H9 (cell line): ENCODE results near the gene ABHD16A. TPM values are rescaled to one million over a fixed set of nuclear protein-coding genes. Genes with fewer than 3 reads are reported as not detected.

Experiments used
- DNase-seq: peaks from one replicate; pipeline ENCODE4 v3.0.0-alpha.2; 2017
- H2AFZ ChIP-seq: one replicate; pipeline ENCODE4 v1.6.1; 2013; ENCODE audit warnings: mild to moderate bottlenecking, low read length, control low read depth, moderate library complexity
- H2AK5ac ChIP-seq: 2 replicates; pipeline ENCODE4 v1.6.1; 2013; ENCODE audit warnings: low read length, control low read depth, mixed read lengths; ENCODE audit not compliant: insufficient read length
- H2BK120ac ChIP-seq: one replicate; pipeline ENCODE4 v1.6.1; 2013; ENCODE audit warnings: low read depth, mild to moderate bottlenecking, low read length, control low read depth, inconsistent platforms; ENCODE audit not compliant: poor library complexity, severe bottlenecking
- H2BK12ac ChIP-seq: 2 replicates; pipeline ENCODE4 v1.6.1; 2013; ENCODE audit warnings: low read length, control low read depth, mixed read lengths, low read depth; ENCODE audit not compliant: insufficient read length
- H2BK15ac ChIP-seq: 2 replicates; pipeline ENCODE4 v1.6.1; 2013; ENCODE audit warnings: low read depth, low read length, control low read depth
- H2BK20ac ChIP-seq: one replicate; pipeline ENCODE4 v1.6.1; 2013; ENCODE audit warnings: low read depth, mild to moderate bottlenecking, low read length, control low read depth, inconsistent platforms; ENCODE audit not compliant: poor library complexity, severe bottlenecking
- H2BK5ac ChIP-seq: 2 replicates; pipeline ENCODE4 v1.6.1; 2013; ENCODE audit warnings: low read length, control low read depth, mixed read lengths; ENCODE audit not compliant: insufficient read length
- H3K14ac ChIP-seq: 2 replicates; pipeline ENCODE4 v1.6.1; 2013; ENCODE audit warnings: low read length, control low read depth; ENCODE audit not compliant: insufficient read depth
- H3K18ac ChIP-seq: 2 replicates; pipeline ENCODE4 v1.6.1; 2013; ENCODE audit warnings: low read depth, mild to moderate bottlenecking, mixed read lengths, low read length, control low read depth; ENCODE audit not compliant: insufficient read length
- H3K23ac ChIP-seq: 2 replicates; pipeline ENCODE4 v1.6.1; 2013; ENCODE audit warnings: low read length, control low read depth, mixed read lengths, low read depth; ENCODE audit not compliant: insufficient read length
- H3K23me2 ChIP-seq: 2 replicates; pipeline ENCODE4 v1.6.1; 2013; ENCODE audit warnings: low read depth, mild to moderate bottlenecking, mixed read lengths, low read length, control low read depth; ENCODE audit not compliant: insufficient read length, poor library complexity, severe bottlenecking
- H3K27ac ChIP-seq: 2 replicates; pipeline ENCODE4 v1.5.1; 2013; ENCODE audit warnings: low read length, control low read depth, mixed read lengths, low read depth; ENCODE audit not compliant: insufficient read length
- H3K27me3 ChIP-seq: 2 replicates; pipeline ENCODE4 v1.6.1; 2013; ENCODE audit warnings: low read length, control low read depth, inconsistent platforms; ENCODE audit not compliant: insufficient read depth
- H3K4ac ChIP-seq: 2 replicates; pipeline ENCODE4 v1.6.1; 2013; ENCODE audit warnings: low read depth, mild to moderate bottlenecking, control low read depth, inconsistent platforms, low read length, moderate library complexity
- H3K4me1 ChIP-seq: 2 replicates; pipeline ENCODE4 v1.6.1; 2013; ENCODE audit warnings: low read length, control low read depth, inconsistent platforms; ENCODE audit not compliant: insufficient read depth
- H3K4me2 ChIP-seq: 2 replicates; pipeline ENCODE4 v1.6.1; 2013; ENCODE audit warnings: low read length, control low read depth, mixed read lengths; ENCODE audit not compliant: insufficient read length, insufficient read depth
- H3K56ac ChIP-seq: 2 replicates; pipeline ENCODE4 v1.6.1; 2013; ENCODE audit warnings: low read depth, mild to moderate bottlenecking, mixed read lengths, low read length, control low read depth; ENCODE audit not compliant: insufficient read length
- H3K79me1 ChIP-seq: 2 replicates; pipeline ENCODE4 v1.6.1; 2013; ENCODE audit warnings: low read depth, mild to moderate bottlenecking, moderate library complexity, low read length, control low read depth, inconsistent platforms; ENCODE audit not compliant: insufficient read depth, poor library complexity, severe bottlenecking
- H3K79me2 ChIP-seq: 2 replicates; pipeline ENCODE4 v1.6.1; 2013; ENCODE audit warnings: low read length, control low read depth, inconsistent platforms; ENCODE audit not compliant: insufficient read depth
- H3K9ac ChIP-seq: 2 replicates; pipeline ENCODE4 v1.6.1; 2013; ENCODE audit warnings: low read length, control low read depth, mixed read lengths; ENCODE audit not compliant: insufficient read length; ENCODE audit errors: extremely low read depth
- H3K9me3 ChIP-seq: one replicate; pipeline ENCODE4 v1.6.1; 2013; ENCODE audit warnings: low read depth, low read length, inconsistent platforms; ENCODE audit not compliant: control insufficient read depth
- H3T11ph ChIP-seq: one replicate; pipeline ENCODE4 v1.6.1; 2013; ENCODE audit warnings: mild to moderate bottlenecking, low read length, control low read depth, inconsistent platforms
- H4K20me1 ChIP-seq: one replicate; pipeline ENCODE4 v1.6.1; 2013; ENCODE audit not compliant: control insufficient read depth, insufficient read length, insufficient read depth
- H4K5ac ChIP-seq: 2 replicates; pipeline ENCODE4 v1.6.1; 2013; ENCODE audit warnings: low read depth, mild to moderate bottlenecking, mixed read lengths, low read length, control low read depth; ENCODE audit not compliant: insufficient read length
- H4K8ac ChIP-seq: replicated peaks from 2 replicates; pipeline ENCODE4 v1.6.1; 2013; ENCODE audit warnings: low read length, control low read depth, mixed read lengths, low read depth; ENCODE audit not compliant: insufficient read length
- H4K91ac ChIP-seq: 2 replicates; pipeline ENCODE4 v1.6.1; 2013; ENCODE audit warnings: low read depth, mild to moderate bottlenecking, moderate library complexity, mixed read lengths, low read length, control low read depth; ENCODE audit not compliant: insufficient read length
- H3K27ac Mint-ChIP-seq, 3 experiments: 2 replicates in 2 of 3; 3 replicates in 1 of 3; pipeline ENCODE4 v1.8.0; 2020 to 2021; ENCODE audit warnings: mixed read lengths in 3 of 3, mild to moderate bottlenecking in 1 of 3, moderate library complexity in 1 of 3
- H3K27me3 Mint-ChIP-seq: 2 replicates; pipeline ENCODE4 v1.8.0; 2021; ENCODE audit warnings: low read depth, mild to moderate bottlenecking, moderate library complexity, mixed read lengths
- H3K36me3 Mint-ChIP-seq, 3 experiments: 2 replicates in 2 of 3; 3 replicates in 1 of 3; pipeline ENCODE4 v1.8.0; 2020 to 2021; ENCODE audit warnings: low read depth in 3 of 3, mixed read lengths in 3 of 3; ENCODE audit not compliant: insufficient read depth in 1 of 3
- H3K4me1 Mint-ChIP-seq, 2 experiments: 2 replicates each; pipeline ENCODE4 v1.8.0; 2020; ENCODE audit warnings: mixed read lengths in 2 of 2
- H3K4me3 Mint-ChIP-seq, 2 experiments: 2 replicates in 1 of 2; 3 replicates in 1 of 2; pipeline ENCODE4 v1.8.0; 2020 to 2021; ENCODE audit warnings: mild to moderate bottlenecking in 2 of 2, mixed read lengths in 2 of 2, moderate library complexity in 1 of 2
- H3K9me3 Mint-ChIP-seq, 2 experiments: 2 replicates in 1 of 2; 3 replicates in 1 of 2; pipeline ENCODE4 v1.8.0; 2020; ENCODE audit warnings: mild to moderate bottlenecking in 2 of 2, mixed read lengths in 2 of 2, moderate library complexity in 1 of 2
- WGBS: extraction: QIAGEN DNeasy Blood & Tissue Kit; methylation state at CpG from one replicate; pipeline ENCODE4 v1.1.7; 2013; ENCODE audit warnings: missing lambda C conversion rate, low lambda C conversion rate, mixed read lengths; ENCODE audit not compliant: insufficient read length; ENCODE audit errors: extremely low coverage; 5-methylcytosine and 5-hydroxymethylcytosine counted together
- total RNA-seq: library from RNA; stranded (reverse); gene quantifications from 2 replicates; pipeline ENCODE4 v1.2.1, GENCODE V29; 2021
- TF ChIP-seq, protein P1 (sequence below): fragments of 200-600 bp; sonication (generic); conservative IDR thresholded peaks from 3 replicates; pipeline ENCODE4 v1.8.0; 2021; ENCODE audit warnings: antibody characterized with exemption, mild to moderate bottlenecking

ABHD16A gene
- total RNA-seq, 1 experiment from 2014 or later: 34.4 TPM

DNA sequence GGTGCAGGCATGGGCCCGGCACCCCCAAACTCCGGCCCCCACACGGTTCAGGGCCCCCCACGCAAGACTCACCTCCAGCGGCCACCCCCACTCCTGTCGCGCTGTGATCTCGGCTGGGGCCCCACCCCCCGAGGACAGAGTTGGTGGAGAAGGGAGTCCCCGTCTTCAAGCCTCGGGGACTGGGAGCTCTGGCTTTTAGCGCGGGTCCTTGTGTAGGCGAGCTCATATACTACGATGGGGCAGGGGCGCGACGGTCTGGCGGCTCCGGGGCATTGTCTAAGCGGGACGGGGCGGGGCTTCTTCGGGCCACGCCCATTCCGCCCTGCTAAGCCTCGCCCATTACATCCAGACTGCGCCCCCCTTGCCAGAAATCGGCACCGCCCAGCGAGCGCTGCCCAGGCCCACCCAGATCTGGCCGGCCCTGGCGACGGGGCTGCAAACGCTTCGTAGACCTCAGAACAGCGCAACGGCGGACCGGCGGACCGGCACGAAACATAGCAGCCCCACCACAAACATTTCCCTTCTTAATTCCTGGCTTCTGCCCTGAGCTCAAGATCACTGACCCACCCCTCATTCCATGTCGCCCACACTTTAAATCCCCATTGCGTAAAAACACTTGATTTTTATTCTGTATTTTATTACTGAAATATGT, 27.0 kb upstream of the ABHD16A start:
- Mint-ChIP-seq H3K4me3 (peak overlapping the region; percentile 83 to 98), H3K27ac (peak overlapping the region; percentile 93 to 98 (median 97)), H3K9me3 (no peaks in the 10 kb centered on the region; a peak in 2 of 5 replicates), H3K27me3 (no peaks in the 10 kb centered on the region), H3K4me1 (peaks cover 27 to 28% of the 10 kb centered on the region in 2 experiments), H3K36me3 (peaks cover 42 to 76% (median 69%) of the 10 kb centered on the region in 3 experiments)
- Histone ChIP-seq H2AFZ (no peak overlapping the region), H3K9ac (no peak overlapping the region), H2BK12ac (no peak overlapping the region), H2BK20ac (no peak overlapping the region), H2BK15ac (no peak overlapping the region), H3K23me2 (peaks cover 15% of the 10 kb centered on the region), H2AK5ac (no peak overlapping the region), H3K4me2 (peak overlapping the region; percentile 60), H4K8ac (no peak overlapping the region), H4K20me1 (no peaks in the 10 kb centered on the region), H3K27me3 (no peaks in the 10 kb centered on the region), H3K14ac (peak overlapping the region; percentile 54), H3K9me3 (no peaks in the 10 kb centered on the region), H3K79me1 (no peaks in the 10 kb centered on the region), H2BK5ac (no peak overlapping the region), H3T11ph (no peak overlapping the region), H3K56ac (no peak overlapping the region), H4K91ac (no peak overlapping the region), H3K4ac (no peak overlapping the region), H3K79me2 (no peaks in the 10 kb centered on the region; the same call in 1 of the 2 replicates), H4K5ac (no peak overlapping the region), H3K4me1 (peaks cover 5% of the 10 kb centered on the region; the same call in 1 of the 2 replicates), H3K27ac (no peak overlapping the region), H3K23ac (no peak overlapping the region), H2BK120ac (no peak overlapping the region), H3K18ac (peak overlapping the region; percentile 43)
- TF ChIP-seq, protein P1, sequence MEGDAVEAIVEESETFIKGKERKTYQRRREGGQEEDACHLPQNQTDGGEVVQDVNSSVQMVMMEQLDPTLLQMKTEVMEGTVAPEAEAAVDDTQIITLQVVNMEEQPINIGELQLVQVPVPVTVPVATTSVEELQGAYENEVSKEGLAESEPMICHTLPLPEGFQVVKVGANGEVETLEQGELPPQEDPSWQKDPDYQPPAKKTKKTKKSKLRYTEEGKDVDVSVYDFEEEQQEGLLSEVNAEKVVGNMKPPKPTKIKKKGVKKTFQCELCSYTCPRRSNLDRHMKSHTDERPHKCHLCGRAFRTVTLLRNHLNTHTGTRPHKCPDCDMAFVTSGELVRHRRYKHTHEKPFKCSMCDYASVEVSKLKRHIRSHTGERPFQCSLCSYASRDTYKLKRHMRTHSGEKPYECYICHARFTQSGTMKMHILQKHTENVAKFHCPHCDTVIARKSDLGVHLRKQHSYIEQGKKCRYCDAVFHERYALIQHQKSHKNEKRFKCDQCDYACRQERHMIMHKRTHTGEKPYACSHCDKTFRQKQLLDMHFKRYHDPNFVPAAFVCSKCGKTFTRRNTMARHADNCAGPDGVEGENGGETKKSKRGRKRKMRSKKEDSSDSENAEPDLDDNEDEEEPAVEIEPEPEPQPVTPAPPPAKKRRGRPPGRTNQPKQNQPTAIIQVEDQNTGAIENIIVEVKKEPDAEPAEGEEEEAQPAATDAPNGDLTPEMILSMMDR: no peak
- no CpG with 5 or more reads among the region's 46 CpGs for WGBS
- DNase-seq: peak; percentile 94
